GM10248 (cell line): Measurements from ENCODE around the gene OR6C2.
"Not testable (repeated sequence)": the region's sequence is repeated elsewhere in the genome, so short reads cannot be mapped to it uniquely, and the experiment has no call there.

Source experiments
- CTCF ChIA-PET: fragments of 300-600 bp; sonication (Branson Sonifier 250); formaldehyde crosslinking; extraction: SDS; loops from one replicate; lab custom pipeline; 2021; ENCODE audit warnings: antibody characterized with exemption; lab: Yijun Ruan, JAX
- POLR2A ChIA-PET: fragments of 350-650 bp; sonication (Branson Sonifier 250); formaldehyde crosslinking; extraction: SDS; loops from one replicate; lab custom pipeline; 2020; ENCODE audit warnings: antibody characterized with exemption; lab: Yijun Ruan, JAX
- DNase-seq: peaks from one replicate; pipeline ENCODE4 v3.0.0; 2012; ENCODE audit errors: extremely low spot score
- CTCF ChIP-seq: IDR thresholded peaks from 2 replicates; pipeline ENCODE4 v1.5.1; 2012; ENCODE audit warnings: mild to moderate bottlenecking, low read depth; ENCODE audit errors: extremely low read depth, missing control alignments, control extremely low read depth

The OR6C2 gene

DNA sequence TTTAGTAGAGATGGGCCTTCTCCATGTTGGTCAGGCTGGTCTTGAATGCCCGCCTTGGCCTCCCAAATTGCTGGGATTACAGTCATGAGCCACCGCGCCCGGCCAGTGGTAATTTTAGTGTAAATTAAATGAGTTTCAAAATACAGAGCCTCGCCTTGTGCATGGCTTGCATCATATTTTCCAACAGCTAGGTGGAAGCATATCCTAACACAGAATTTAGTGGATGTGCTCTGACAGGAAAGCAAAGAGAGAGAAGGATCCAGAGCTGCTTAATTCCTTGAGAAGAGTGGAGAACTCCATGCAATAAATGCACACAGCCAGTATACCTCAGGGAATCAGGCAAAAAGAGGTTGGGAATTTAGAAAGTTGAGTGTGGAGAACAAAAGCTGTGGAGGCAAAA, 2.5 kb downstream of the OR6C2 start:
- TF ChIP-seq CTCF: no peak
- ChIA-PET POLR2A (no interaction called here), CTCF (no interaction called here)
- DNase-seq: no peak

- no peak for TF ChIP-seq CTCF
- DNase-seq: no peak
- POLR2A ChIA-PET: no interaction called here
- CTCF ChIA-PET: no interaction called here
Measured at GRCh38 chr12:55448825-55449224, 4.9 kb downstream of the OR6C2 start.

DNA sequence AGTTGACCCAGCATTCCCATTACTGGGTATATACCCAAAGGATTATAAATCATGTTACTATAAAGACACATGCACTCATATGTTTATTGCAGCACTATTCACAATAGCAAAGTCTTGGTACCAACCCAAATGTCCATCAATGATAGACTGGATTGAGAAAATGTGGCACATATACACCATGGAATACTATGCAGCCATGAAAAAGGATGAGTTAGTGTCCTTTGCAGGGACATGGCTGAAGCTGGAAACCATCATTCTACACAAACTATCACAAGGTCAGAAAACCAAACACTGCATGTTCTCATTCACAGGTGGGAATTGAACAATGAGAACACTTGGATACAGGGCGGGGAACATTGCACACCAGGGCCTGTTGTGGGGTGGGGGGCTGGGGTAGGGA, 21.1 kb downstream of the OR6C2 start:
- CTCF ChIA-PET, DNase-seq, POLR2A ChIA-PET: not testable (repeated sequence)

- DNase-seq: no peak
- TF ChIP-seq CTCF: no peak
- ChIA-PET POLR2A (no interaction called here), CTCF (interaction anchor here (1.4 kb wide), 1 partner anchor 11 kb away, joined by 3 read pairs; no protein-coding TSS in a partner anchor)
Measured at GRCh38 chr12:55467836-55468235, 24.0 kb downstream of the OR6C2 start.

GRCh38 chr12:55469291-55469690, 25.4 kb downstream of the OR6C2 start:
- TF ChIP-seq CTCF: no peak
- DNase-seq: no peak
- ChIA-PET POLR2A (no interaction called here), CTCF (interaction anchor here (1.0 kb wide), 1 partner anchor 15 kb away, joined by 3 read pairs; no protein-coding TSS in a partner anchor)

GRCh38 chr12:55470088-55470829, 26.4 kb downstream of the OR6C2 start, which contains the start of gene OR6C70:
Gene OR6C70 (minus strand): TSS chr12:55470138. CDS start chr12:55470138, 0 bp downstream.
- ChIA-PET CTCF (no interaction called here), POLR2A (no interaction called here)
- DNase-seq: no peak
- no peak for TF ChIP-seq CTCF

DNA sequence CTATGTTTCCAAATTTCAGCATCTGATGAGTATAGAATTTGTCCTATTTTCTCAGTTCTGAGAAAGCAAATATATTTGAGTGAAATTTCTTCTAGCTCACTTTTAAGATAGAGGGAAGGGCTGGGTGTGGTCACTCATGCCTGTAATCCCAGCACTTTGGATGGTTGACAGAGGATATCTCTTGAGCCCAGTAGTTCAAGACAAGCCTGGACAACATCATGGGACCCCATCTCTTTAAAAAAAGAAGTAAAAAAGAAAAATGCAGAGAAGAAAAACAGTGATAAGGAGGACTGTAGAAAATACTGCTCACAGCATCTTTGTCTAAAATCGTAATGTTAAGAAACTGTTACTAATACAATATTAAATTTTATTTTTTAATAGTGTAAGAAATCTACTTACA, 28.4 kb downstream of the OR6C2 start:
- no peak for DNase-seq
- TF ChIP-seq CTCF: no peak
- CTCF ChIA-PET: interaction anchor here (1.1 to 1.7 kb wide), 3 partner anchors 12 to 147 kb away, joined by 3 to 5 read pairs (median 3); no protein-coding TSS in a partner anchor
- POLR2A ChIA-PET: no interaction called here

DNA sequence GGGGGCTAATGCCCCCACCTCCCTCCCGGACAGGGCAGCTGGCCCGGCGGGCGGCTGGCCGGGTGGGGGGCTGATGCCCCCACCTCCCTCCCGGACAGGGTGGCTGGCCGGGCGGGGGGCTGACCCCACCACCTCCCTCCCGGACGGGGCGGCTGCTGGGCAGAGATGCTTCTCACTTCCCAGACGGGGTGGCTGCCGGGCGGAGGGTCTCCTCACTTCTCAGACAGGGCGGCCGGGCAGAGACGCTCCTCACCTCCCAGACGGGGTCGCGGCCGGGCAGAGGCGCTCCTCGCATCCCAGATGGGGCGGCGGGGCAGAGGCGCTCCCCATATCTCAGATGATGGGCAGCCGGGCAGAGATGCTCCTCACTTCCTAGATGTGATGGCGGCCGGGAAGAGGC, 35.3 kb downstream of the OR6C2 start:
- DNase-seq, POLR2A ChIA-PET, CTCF ChIA-PET: not testable (repeated sequence)

GRCh38 chr12:55484284-55484683, 40.4 kb downstream of the OR6C2 start:
- DNase-seq, POLR2A ChIA-PET, CTCF ChIA-PET: not testable (repeated sequence)
